GM13977 (cell line): ENCODE data around the gene GMPPA.

Experiments
- DNase-seq: peaks from one replicate; pipeline ENCODE4 v3.0.0; 2012; ENCODE audit warnings: low spot score
- CTCF ChIP-seq: IDR thresholded peaks from 2 replicates; pipeline ENCODE4 v1.5.1; 2012; ENCODE audit warnings: mild to moderate bottlenecking, control low read depth; ENCODE audit not compliant: insufficient read depth; ENCODE audit errors: extremely low read depth, missing control alignments
- in situ Hi-C: fragments of 300-500 bp; cut with MboI; formaldehyde crosslinking; loops from one replicate; pipeline ENCODE4 v1.12.0; 2022; ENCODE audit warnings: low sequenced_read_pairs, low pct_unique_long_range_greater_than_20kb, mixed read lengths, inconsistent platforms; ENCODE audit not compliant: unreplicated experiment

GMPPA gene

DNA sequence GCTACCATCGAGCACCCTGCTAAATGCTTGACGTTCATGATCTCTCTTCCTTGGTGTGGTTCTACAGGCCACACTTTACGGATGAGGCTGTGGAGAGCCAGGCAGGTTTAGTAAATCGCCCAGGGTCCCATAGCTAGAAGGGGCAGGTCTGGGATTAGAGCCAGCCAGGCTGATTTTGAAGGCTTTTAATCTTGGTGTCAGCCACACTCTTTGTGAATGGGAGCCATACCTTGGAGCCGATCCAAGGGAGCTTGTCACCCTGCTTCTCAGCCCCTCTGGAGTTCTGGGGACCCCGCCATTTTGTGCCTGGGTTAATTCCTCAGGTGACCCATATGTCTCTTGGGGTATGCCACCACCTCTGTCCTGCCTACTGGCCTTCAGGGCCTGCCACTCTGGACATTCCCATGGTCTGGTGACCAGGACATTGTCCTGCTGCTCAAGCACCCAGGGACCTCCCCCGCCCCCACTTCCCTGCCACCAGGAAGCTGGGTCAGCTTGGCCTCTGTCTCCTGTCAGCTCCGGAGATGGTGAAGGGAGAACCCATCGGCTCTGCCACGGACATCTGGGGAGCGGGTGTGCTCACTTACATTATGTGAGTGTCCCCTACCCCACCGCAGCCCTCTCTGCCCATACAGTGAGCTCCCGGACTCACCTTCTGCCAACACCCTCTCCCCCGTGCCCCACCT, 7.3 kb upstream of the GMPPA start:
- in situ Hi-C loops: no loop called here
- DNase-seq: no peak
- TF ChIP-seq CTCF: no peak

- in situ Hi-C loops: no loop called here
- no peak for TF ChIP-seq CTCF
- no peak for DNase-seq
Measured at GRCh38 chr2:219492575-219492974, 6.1 kb upstream of the GMPPA start.

- in situ Hi-C loops: no loop called here
- no peak for DNase-seq
- TF ChIP-seq CTCF: no peak
Measured at GRCh38 chr2:219493086-219493485, 5.6 kb upstream of the GMPPA start.

DNA sequence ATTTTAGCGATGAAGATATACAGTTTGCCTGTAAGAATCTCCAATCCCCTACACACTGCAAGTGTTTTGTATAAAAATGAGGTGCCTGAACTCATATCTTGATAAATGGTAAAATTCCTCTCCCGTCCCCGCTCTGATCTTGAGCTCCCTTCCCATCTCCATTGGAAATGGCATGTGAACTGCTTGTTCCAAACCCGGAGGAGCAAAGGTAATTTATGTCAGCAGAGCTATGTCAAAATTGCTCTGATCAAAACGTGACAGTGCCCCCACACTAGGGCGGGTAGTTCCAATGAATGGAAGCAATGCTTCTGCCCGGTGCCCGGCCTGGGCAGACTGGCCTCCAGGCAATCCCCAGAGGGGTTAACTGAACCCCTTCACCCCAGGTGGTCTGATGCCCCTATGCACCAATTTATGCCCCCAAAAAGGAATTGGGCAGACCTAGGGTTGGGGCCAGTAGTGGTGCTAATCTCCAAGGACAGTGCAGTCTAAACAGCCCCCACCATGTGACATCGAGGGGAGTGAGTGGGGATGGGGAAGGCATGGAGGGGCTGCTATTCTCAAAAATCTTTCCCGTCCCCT, 3.6 kb upstream of the GMPPA start:
- in situ Hi-C loops: no loop called here
- peak; percentile 14 for TF ChIP-seq CTCF
- no peak for DNase-seq

GRCh38 chr2:219495531-219496122, 3.1 kb upstream of the GMPPA start:
- peak; percentile 44 for TF ChIP-seq CTCF
- in situ Hi-C loops: no loop called here
- peak; percentile 89 for DNase-seq

- no peak for DNase-seq
- in situ Hi-C loops: no loop called here
- no peak for TF ChIP-seq CTCF
Measured at GRCh38 chr2:219496247-219496824, 2.4 kb upstream of the GMPPA start.
